HG03097 (cell line): ENCODE data around the gene MADCAM1.
"Not testable (repeated sequence)": the region's sequence is repeated elsewhere in the genome, so short reads cannot be mapped to it uniquely, and the experiment has no call there.

ENCODE experiments used
- ATAC-seq: cut with Tn5 transposase; IDR thresholded peaks from one replicate; pipeline ENCODE4 v1.9.1; 2021; ENCODE audit not compliant: unreplicated experiment, low FRiP score

Gene MADCAM1

DNA sequence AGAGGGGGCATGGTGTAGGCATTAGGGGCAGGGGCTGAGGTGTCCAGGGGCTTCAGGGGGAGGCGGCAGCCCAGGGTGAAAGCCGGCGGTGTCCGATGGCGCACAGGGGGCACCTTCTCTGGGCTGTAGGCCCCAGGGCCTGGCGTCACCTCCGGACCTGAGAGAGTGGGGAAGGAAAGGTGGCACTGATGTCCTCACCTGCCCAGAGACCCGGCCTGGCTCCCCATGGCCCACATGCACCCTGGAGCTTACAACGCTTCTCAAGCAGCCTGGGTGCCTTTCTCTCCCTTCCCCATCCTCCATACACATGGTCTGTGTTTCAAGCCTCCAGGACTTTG is 32.1 kb upstream of the MADCAM1 start:
- no peak for ATAC-seq

DNA sequence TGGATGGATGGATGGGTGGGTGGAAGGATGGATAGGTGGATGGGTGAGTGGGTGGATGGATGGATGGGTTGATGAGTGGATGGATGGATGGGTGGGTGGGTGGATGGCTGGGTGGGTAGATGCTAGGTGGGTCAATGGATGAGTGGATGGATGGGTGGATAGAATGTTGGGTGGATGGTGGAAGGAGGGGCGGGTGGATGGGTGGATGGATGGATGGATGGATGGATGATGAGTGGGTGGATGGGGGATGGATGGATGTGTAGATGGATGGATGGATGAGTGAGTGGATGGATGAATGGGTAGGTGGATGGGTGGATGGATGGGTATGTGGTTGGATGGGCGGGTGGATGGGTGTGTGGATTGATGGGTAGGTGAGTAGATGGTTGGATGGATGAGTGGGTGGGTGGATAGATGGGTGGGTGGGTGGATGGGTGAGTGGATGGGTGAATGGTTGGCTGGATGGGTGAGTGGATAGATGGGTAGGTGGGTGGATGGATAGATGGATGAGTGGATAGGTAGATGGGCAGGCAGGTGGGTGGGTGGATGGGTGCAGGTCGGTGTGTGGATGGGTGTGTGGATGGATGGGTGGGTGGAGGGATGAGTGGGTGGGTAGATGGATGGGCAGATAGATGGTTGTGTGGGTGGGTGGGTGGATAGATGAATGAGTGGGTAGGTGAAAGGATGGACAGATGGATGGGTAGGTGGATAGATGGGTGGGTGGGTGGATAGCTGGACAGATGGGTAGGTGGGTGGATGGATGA is 31.1 kb upstream of the MADCAM1 start:
- no peak for ATAC-seq

DNA sequence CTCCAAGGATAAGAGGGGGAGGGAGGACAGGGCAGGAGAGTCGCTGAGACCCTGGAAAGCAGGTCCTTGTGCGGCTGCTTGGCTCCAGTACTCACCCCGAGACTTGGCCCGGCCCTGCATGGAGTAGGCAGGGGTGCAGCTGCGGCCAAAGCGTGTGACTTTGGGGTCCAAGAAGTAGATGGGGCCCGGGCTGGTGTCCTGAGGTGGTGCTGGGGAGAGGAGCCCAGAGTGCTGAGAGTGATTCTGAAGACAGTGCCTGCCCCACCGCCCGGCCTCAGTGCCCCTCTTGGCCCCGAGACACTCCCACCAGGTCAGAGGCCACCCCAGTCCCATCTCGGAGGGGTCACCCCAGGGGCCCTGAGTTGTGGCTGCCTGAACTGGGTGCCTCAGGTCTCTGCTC is 28.7 kb upstream of the MADCAM1 start:
- no peak for ATAC-seq

DNA sequence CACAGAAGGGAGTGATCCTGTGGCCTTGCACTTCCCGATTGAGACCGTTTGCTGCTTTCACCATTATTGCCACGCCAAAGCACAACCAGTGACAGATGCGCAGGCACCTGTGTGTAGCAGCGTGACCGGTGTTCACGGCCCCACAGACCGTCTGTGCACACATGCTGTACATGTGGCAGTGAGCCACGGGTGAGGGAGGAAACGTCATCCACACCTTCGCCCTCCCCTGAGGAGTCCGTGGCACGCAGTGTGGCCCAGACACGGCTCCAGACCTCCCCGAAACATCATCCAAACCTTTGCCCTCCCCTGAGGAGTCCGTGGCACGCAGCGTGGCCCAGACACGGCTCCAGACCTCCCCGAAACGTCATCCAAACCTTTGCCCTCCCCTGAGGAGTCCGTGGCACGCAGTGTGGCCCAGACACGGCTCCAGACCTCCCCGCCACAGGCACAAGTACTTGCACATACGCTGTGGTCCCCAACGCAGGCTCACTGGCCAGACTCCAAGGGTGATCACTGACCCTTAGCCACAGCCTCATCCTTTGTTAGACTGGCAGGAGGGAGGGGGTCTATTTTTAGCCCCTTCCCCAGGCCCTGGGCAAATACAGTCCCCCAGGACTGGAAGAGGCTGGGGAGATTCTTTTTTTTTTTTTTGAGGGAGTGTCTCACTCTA is 27.6 kb upstream of the MADCAM1 start:
- ATAC-seq = no peak

DNA sequence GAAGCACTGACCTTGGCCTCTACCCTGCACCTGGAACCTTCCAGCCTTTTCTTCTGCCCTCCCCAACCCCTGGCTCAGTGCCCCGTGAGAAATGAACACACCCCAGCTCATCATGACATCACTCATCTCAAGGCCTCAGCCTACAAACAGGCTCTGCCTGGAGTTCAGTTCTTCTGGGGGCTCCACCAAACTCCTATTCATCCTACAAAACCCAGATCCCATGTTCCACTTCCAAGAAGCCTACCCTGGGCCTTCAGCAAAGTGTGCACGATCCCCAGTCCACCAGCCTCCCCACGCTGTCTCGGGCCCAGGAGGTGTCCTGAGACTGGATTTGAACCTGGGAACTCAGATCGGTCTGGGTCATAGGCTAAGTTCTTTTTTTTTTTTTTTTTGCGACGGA is 26.5 kb upstream of the MADCAM1 start:
- no peak for ATAC-seq

DNA sequence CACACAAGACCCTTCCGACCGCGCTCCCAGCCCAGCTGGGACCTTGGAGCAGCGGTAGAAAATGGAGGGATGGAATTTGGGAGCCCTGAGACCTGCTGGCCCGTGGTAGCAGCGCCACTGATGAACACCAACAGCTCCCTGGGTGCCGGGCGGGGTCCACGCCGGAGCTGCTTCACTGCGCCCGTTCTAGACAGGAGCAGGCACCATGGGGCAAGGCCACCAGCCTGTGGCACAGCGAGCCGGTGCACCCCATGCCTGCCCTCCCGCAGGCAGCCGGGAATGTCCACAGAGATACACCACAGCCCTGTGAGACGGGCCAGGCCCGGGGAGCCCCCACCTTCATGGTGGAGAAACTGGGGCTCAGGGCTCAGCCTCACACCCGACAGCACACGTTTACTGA is 25.6 kb upstream of the MADCAM1 start:
- ATAC-seq = no peak

DNA sequence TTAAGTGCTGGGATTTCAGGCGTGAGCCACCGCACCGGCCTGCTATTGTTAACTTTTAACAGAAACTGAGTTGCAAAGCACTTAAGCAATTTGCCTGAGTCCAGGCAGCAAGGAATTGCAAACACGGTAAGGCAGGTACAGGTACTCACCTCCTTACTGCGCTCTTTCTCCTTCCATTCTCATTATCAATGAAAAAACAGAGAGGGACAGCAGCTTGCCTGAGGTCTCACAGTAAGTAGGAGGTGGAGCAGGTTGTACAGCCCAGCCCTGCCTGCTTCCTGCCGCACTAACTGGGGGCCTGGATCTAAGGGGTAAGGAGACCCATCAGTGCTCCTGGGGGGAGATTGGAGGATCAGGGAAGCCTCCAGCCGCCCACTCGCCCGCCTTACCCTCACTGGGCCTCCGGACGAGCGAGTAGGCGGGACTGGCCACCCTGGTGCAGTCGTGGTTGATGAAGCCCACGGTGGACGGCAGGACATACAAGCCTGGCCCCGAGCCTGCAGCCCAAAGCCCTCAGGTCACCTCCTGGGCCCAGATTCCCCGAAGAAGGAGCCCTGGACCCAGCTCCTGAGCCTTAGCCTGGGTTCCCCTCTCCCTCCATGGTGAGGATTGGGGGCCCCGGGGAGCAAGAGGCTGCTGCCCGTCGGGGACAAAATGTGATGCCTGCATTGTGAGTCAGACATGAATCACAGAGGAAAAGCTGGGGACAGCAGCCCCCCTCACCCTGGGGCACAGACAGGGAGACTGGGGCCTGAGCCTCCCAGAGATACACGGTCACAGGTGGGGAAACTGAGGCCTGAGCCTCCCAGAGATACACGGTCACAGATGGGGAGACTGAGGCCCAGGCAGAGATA is 24.1 kb upstream of the MADCAM1 start:
- no peak for ATAC-seq

DNA sequence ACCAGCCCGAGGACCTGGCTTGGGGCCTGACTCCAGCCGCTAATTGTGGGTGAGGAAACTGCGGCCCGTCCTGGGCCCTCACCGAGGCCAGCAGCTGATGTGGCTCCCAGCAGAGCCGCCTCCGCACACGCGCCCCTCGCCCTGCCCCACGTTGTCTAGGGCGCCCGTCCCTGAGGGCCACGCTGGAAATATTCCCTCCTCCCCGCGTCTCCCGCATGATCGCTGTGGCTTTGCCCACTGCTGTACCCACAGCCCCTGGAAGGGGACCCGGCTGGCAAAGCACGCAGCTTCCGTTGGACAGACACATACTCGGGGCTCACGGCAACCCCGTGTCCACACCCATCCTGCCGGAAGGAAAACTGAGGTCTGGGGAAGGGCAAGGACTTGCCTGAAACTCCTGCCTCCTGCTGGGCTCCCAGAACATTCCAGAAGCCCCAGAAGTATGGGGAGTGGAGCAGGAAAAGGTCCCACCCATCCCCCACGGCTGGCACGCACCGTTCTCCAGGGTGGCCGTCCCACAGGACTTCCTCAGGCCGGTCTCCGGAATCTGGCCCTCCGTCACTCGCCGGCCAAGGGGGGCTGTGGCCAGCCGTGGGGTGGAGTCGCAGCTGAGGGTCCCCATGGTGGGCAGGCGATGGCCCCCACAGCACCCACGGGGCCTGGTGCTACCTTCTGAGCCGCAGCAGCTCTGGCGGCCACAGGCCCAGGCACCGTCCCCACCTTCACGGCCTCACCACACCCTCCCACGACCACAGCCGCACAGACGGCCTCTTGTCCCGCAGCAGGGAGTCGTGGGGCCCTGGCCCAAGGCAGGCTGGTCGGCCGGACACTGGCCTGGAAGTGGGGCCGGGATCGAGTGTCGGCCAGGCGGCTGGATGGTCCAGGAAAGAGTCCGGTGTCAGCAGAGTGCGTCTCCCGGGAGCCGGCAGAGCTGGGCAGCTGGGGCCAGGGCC is 21.9 kb upstream of the MADCAM1 start:
- no peak for ATAC-seq

DNA sequence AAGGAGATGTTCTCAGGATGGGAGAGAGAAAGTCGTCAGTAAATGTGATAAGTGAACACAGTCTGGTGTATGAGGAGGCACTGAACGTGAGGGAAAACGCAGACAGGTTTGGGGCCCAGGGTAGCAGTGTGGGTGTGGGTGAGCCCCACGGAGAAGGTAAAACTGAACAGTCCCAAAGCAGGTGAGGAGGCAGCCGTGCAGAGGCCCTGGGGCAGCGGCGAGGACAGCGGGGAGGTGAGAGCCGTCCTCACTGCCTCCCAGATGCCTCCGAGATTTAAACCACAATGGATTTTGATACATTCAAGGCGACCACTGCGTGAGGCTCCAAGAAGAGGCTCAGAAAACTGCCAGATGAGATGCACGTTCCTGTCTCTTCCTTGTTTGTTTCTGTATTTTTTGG is 20.9 kb upstream of the MADCAM1 start:
- no peak for ATAC-seq

DNA sequence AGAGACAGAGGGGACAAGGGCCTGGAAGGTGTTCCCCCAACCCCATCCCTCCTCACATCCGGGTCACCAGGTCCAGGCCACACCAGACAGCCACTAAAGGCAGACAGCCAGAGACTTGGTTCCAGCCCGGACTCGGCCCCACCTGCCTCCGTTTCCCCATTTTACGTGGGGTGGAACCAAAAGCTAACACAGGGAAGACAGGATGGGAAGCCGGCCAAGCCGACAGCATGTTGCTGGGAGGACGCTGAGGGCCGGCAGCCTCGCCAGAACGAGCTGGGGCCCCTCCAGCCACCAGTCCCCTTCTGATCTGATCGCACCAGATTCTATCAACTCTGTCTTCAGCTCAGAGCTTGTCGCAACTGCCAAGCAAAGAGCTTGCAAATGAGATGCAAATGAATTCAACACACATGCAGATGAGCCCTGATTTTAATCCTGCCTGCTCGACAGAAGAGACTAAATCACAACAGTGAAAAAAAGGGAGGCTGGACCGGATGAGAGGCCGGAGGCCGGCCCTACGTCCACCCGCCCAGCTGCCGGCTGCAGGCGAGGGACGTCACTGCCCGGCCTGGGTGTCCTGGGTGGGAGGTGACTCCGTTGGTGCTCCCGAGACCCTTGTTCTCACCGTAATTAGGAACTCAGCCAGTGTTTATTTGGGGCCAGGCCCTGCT is 17.9 kb upstream of the MADCAM1 start:
- ATAC-seq = no peak

DNA sequence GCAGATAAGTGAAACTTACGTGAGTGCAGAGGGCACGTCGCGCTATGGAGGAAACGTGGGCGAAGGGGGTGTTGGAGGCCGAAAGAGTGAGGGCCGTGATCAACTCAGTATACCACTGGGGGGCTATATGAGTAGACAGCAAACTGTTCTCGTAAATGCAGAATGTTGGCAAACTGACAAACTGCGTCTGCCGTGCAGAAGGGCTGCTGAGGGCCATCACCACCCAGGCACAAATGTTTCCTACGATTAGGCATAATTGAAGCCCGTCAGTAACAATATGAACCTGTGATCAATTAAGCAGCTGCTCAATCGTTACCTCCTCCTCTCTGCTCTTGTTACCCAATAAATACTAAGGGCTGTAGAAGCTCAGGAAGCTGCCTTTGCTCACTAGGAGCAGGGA is 17.3 kb upstream of the MADCAM1 start:
- ATAC-seq = no peak

DNA sequence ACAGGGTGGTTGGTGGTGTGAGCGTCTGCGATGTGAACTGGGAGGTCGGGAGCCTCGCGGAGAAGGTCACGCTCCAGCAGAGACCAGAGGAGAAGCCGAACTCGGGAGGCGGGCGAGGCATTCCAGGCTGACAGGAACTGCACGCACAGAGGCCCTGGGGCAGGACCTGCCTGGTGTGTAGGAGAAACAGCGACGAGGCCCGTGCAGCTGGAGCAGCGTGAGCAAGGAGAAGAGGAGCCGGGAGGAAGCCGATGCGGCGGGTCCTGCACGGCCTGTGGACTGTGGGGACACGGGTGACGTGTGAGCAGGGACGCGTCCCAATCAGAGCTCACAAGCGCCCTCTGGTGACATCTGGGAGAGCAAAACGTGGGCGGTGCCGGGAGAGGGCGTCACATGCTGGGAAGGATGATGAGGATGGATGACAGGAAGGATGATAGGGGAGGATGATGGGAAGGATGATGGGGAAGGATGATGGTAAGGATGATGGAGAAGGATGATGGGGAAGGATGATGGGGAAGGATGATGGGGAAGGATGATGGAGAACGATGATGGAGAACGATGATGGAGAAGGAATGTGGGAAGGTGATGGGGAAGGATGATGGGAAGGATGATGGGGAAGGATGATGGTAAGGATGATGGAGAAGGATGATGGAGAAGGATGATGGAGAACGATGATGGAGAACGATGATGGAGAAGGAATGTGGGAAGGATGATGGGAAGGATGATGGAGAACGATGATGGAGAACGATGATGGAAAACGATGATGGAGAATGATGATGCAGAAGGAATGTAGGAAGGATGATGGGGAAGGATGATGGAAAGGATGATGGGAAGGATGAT is 16.1 kb upstream of the MADCAM1 start:
- ATAC-seq = no peak

DNA sequence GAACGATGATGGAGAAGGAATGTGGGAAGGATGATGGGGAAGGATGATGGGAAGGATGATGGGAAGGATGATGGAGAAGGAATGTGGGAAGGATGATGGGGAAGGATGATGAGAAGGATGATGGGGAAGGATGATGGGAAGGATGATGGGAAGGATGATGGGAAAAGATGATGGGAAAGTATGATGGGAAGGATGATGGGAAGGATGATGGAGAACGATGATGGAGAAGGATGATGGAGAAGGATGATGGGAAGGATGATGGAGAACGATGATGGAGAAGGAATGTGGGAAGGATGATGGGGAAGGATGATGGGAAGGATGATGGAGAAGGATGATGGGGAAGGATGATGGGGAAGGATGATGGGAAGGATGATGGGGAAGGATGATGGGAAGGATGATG is 15.2 kb upstream of the MADCAM1 start:
- not testable (repeated sequence) for ATAC-seq

DNA sequence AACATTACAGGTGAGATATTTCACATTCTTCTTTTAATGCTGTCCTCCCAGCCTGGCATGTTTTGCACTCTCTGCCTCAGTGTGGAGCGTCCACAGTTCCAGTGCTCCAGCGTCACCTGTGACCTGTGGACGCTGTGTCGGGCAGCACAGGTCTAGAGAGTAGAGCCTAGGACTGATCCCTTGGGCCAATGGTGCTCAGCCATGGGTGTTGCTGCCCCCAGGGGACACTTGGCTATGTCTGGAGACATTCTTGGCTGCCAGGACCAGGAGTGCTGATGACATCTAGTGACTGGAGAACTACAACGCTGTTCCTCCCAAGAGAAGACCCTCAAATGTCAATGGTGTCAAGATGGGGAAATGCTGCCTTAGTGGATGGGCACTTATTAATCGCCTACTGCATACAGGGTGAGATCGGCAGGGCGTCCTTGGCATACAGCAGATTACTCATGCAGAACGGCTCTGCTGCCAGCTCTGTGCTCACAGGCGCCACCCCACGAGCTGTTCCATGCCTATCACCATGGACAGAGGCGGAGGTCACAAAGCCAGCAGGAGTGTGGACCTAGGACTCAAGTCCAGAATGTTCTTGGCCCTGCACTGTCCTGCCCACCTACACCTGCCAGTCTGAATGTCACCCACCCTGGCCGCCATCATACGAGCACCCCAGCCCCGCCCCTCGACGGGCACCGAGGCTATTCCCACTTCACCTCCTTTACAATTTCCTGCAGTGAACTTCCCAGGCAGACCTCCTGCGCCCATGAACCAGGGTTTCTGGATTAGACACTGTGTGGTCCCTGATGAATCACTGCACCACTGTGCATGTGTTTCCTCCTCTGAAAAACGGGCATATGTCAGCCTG is 13.9 kb upstream of the MADCAM1 start:
- no peak for ATAC-seq

DNA sequence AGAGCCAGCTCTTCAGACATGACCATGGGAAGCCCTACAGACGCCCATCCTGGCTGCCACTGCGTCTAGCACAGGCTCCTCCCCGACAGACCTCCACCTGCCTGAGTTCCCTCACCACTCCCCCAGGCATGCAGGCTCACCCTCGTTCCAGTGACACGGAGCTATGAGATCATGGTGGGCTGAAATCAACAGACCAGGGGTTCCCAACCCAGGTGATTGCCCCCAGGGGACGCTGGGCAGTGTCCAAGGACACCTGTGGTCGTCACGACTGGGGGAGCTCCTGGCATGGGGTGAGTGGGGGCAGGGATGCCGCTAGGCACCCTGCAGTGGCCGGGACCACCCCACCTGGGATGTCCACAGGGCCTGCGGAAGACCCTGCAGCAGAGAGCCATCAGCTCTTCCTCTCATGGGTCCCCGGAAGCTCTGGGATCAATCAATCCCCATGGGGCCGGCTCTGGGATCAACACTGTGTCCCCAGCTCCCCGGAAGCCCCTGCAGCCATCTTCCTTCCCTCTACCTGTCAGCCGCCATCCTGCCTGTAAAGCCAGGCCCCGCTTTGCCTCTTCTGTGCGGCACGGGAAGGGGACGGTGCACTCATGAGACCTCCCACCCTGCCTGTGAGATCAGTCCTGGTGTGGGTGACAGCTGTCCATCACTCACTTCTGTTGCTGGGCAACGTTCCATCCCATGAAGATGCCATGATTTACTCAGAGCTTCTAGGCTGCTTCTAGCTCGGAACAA is 12.8 kb upstream of the MADCAM1 start:
- ATAC-seq = no peak

DNA sequence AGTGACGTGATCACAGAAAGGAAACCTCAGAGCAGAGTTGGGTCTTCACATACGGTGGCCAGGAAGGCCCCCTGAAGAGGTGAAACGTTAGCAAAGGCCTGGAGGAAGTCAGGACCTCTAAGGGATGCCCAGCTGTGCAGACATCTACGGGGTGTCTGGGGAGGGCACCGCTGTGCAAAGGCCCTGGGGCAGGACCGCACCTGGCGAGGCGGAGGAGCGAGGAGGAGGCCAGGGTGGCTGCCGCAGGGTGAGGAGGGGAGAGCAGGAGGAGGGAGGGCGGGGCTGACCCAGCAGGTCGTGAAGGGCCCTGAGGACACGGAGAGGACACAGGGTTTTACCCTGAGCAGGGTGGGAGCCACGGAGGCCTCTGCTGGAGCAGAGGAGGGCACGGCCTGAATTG is 11.8 kb upstream of the MADCAM1 start:
- no peak for ATAC-seq

DNA sequence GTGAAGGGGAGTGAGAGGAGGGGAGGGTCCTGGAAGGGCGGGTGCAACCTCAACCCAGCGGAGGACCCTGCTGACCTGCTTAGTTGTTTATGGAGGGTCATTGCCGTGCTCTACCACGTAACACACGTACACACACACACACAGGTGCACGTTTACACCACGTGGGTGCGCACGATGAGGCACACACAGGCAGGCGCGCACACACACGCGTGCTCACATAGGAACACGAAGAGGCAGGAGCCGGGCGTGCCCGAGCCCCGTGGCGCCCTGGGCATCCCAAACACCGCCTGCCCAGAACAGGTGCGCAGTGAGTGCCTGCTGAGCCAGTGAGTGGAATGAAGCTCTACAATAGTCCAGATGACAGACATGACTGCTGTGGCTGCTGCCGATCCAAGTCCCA is 11.2 kb upstream of the MADCAM1 start:
- ATAC-seq = no peak
